ENCODE data around the gene ANP32A. TPM values are rescaled to one million over a fixed set of nuclear protein-coding genes. Genes with fewer than 3 reads are reported as not detected.
"Not testable (repeated sequence)": the region's sequence is repeated elsewhere in the genome, so short reads cannot be mapped to it uniquely, and the experiment has no call there.

ANP32A gene
- 100 to 1,000 TPM in 5 of 6 experiments, 10 to 100 TPM in 1; 95.7 to 130 (median 118) TPM for total RNA-seq (2021; fragmentation: NEBNext Ultra II Directional; extraction: Animal tissue kit (Norgen Biotek cat#: 25700))
- long read RNA-seq, transcript ANP32A-203 (7 exons, 2,440 nt), result major isoform, 20 of 28 reads
- long read RNA-seq, partial matches to known transcripts, result 3 of 28 reads
- long read RNA-seq, other reads (novel, unspliced or antisense), result 5 of 28 reads

DNA sequence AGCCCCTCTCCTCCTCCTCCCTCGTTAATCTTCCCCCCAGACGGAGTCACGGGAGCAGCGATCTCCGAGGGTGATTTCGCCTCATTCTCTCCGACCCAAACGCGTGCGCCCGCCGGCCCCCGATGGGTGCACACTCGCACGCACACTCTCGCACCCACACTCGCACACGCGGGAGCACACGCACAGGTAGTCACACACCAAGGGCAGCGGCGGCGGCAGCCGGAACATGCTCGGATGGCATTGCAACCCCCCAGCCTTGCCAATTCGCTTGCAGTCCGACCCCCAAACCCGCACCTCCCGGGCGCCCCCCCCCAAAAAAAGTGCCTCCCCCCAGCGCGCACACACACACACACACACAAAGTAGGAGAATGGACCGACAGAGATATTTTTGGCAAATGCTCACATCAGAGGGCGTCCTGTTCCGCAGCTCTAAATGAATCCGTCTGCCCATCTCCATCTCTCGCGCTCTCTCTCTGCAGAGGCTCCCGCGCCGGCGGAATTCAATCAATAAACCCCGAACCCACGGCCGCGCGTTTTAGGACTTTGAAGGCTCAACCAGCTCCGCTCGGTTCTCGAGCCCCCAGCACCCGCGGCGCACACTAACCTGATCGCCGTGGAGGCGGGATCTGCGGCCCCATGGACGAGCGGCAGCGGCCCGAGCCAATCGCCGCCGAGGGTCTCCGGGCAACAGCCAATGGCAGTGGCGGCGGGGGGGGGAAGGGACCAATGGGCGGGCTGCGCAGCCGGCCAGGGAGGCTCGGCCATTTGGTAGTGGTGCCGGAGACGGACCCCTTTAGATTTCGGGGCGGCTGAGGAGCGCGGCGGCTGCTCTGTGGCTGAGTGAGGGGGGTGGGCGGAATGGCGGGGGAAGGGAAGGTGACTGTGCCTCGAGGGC, at the start of gene ANP32A:
TSS of gene ANP32A (minus strand) at position 601 of the 895 bp plus-strand sequence. CDS start at position 457, 144 bp downstream.
- peak within 1 kb of the TSS; percentile 92 for H3K27ac Mint-ChIP-seq
- peaks cover 6% of the 10 kb centered on the region for H3K36me3 Mint-ChIP-seq (ENCODE audit: low read depth)
- H3K4me3 Mint-ChIP-seq, result peak within 1 kb of the TSS; percentile 98
- TF ChIP-seq, protein P1, sequence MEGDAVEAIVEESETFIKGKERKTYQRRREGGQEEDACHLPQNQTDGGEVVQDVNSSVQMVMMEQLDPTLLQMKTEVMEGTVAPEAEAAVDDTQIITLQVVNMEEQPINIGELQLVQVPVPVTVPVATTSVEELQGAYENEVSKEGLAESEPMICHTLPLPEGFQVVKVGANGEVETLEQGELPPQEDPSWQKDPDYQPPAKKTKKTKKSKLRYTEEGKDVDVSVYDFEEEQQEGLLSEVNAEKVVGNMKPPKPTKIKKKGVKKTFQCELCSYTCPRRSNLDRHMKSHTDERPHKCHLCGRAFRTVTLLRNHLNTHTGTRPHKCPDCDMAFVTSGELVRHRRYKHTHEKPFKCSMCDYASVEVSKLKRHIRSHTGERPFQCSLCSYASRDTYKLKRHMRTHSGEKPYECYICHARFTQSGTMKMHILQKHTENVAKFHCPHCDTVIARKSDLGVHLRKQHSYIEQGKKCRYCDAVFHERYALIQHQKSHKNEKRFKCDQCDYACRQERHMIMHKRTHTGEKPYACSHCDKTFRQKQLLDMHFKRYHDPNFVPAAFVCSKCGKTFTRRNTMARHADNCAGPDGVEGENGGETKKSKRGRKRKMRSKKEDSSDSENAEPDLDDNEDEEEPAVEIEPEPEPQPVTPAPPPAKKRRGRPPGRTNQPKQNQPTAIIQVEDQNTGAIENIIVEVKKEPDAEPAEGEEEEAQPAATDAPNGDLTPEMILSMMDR (IDR thresholded peaks at IDR 0.05), result no peak
- H3K4me1 Mint-ChIP-seq (ENCODE audit: low read depth), result peaks cover 33% of the 10 kb centered on the region
- H3K9me3 Mint-ChIP-seq, result no peaks in the 10 kb centered on the region
- peak; percentile 97 for DNase-seq
- H3K27me3 Mint-ChIP-seq (ENCODE audit: insufficient read depth), result peaks cover 2% of the 10 kb centered on the region

DNA sequence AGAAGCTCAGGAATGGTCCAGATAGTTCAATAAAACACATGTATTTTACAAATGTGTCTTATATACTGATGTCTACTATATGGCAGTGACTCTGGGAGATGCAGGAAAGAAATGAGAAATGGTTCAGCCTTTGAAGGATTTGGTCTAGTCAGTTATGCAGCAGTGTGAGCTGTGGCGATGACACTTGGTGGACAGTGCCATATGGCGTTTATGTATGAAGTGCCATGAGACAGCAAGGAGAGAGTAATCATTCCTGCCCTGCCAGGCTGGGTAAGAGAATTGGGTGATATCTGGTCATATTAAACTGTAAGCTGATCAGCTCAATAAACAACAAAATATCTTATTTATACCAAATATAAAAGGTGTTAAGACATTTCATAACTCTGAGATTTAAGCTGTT, 47.6 kb upstream of the ANP32A start:
- TF ChIP-seq, protein P1 (IDR thresholded peaks at IDR 0.05), result no peak
- DNase-seq, result no peak
- Mint-ChIP-seq H3K27me3 (ENCODE audit: insufficient read depth) (peaks cover 16% of the 10 kb centered on the region), H3K36me3 (ENCODE audit: low read depth) (no peaks in the 10 kb centered on the region), H3K9me3 (no peaks in the 10 kb centered on the region), H3K4me1 (ENCODE audit: low read depth) (no peaks in the 10 kb centered on the region), H3K27ac (no peak overlapping the region), H3K4me3 (no peak overlapping the region)

DNA sequence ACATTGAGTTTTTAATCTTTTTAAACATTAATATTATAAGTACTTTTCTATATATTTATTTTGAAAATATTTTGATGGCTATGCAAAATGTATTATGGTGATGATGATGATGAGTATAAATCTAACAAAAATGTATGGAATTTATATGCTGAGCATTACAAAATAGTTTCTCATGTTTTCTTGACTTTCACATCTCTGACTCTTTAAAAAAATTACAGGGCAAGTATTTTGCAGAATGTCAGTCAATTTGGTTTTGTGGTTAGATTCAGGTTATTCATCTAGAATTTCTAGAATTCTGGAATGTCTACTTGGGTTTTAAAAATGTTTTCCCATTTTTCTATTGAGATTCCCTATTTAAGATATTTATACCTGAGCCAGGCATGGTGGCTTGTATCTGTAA, 41.7 kb upstream of the ANP32A start:
- Mint-ChIP-seq H3K9me3 (peaks cover 9% of the 10 kb centered on the region), H3K27me3 (ENCODE audit: insufficient read depth) (peaks cover 10% of the 10 kb centered on the region), H3K4me1 (ENCODE audit: low read depth) (no peaks in the 10 kb centered on the region), H3K27ac (no peak overlapping the region), H3K4me3 (no peak overlapping the region), H3K36me3 (ENCODE audit: low read depth) (peaks cover 8% of the 10 kb centered on the region)
- DNase-seq, result no peak
- TF ChIP-seq, protein P1 (IDR thresholded peaks at IDR 0.05), result no peak

DNA sequence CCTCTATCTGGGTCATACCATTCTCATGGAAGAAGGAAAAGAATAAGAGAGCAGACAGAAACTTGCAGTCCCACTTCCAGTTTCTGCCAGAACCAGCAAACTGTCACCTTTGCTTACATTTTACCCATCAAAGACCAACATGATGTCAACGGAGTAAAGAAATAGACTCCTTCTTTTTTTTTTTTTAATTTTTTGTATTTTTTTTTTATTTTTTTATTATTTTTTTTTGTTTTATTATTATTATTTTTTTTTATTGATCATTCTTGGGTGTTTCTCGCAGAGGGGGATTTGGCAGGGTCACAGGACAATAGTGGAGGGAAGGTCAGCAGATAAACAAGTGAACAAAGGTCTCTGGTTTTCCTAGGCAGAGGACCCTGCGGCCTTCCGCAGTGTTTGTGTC, 38.0 kb upstream of the ANP32A start:
- not testable (repeated sequence) for H3K4me1 Mint-ChIP-seq (ENCODE audit: low read depth); DNase-seq; H3K27ac Mint-ChIP-seq; H3K4me3 Mint-ChIP-seq
- Mint-ChIP-seq H3K9me3 (peaks cover 21% of the 10 kb centered on the region), H3K36me3 (ENCODE audit: low read depth) (peaks cover 21% of the 10 kb centered on the region), H3K27me3 (ENCODE audit: insufficient read depth) (peaks cover 12% of the 10 kb centered on the region)

DNA sequence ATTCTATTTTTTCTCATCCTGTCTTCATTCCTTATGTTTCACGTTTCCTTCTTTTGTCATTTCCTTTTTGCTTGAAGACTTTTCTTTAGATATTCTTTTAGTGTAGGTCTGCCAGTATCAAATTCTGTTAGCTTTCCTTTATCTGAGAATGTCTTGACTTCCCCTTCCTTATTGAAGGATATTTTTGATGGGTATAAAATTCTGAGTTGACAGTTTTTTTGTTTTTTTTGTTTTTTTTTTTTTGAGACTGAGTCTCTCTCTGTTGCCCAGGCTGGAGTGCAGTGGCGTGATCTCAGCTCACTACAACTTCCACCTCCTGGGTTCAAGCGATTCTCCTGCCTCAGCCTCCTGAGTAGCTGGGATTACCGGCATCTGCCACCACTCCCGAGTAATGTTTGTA, 36.7 kb upstream of the ANP32A start:
- DNase-seq; H3K4me1 Mint-ChIP-seq (ENCODE audit: low read depth); H3K4me3 Mint-ChIP-seq; H3K27ac Mint-ChIP-seq: not testable (repeated sequence)
- Mint-ChIP-seq H3K36me3 (ENCODE audit: low read depth) (peaks cover 21% of the 10 kb centered on the region), H3K9me3 (peaks cover 21% of the 10 kb centered on the region), H3K27me3 (ENCODE audit: insufficient read depth) (peaks cover 12% of the 10 kb centered on the region)

DNA sequence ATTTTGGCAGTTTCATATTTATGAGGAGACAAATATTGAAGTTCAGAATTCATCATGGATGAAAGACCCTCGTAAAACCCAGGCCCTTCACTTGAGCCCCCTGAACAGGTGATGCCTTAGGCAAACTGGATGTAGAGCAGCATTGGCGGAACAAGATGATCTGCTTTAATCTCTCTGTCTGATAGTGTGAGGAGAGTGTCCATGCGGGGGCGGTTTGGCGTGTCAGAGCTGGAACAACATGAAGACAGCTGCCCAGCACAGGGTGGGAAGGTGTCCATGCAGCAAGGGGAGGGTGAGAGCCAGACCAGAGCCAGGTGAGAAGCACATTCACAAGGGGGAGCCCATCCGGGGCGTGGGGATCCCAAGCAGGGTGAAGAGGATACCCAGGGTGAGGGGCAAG, 31.8 kb upstream of the ANP32A start:
- Mint-ChIP-seq H3K36me3 (ENCODE audit: low read depth) (peaks cover 13% of the 10 kb centered on the region), H3K4me1 (ENCODE audit: low read depth) (no peaks in the 10 kb centered on the region), H3K27me3 (ENCODE audit: insufficient read depth) (peaks cover 33% of the 10 kb centered on the region), H3K9me3 (peaks cover 13% of the 10 kb centered on the region), H3K27ac (no peak overlapping the region), H3K4me3 (no peak overlapping the region)
- DNase-seq, result no peak
- TF ChIP-seq, protein P1 (IDR thresholded peaks at IDR 0.05), result no peak
